Right forelimb (tissue), 1 donor: ENCODE data around the gene CYP11A1.
A peak's percentile ranks its signal among the peaks of the same experiment; 100 is the strongest.

Source experiments
- DNase-seq: peaks from one replicate; pipeline ENCODE4 v3.0.0-alpha.2; 2018

CYP11A1 gene

GRCh38 chr15:74295800-74296199, 71.6 kb downstream of the CYP11A1 start:
- DNase-seq, result no peak

GRCh38 chr15:74294010-74294409, 73.4 kb downstream of the CYP11A1 start:
- DNase-seq, result no peak

GRCh38 chr15:74293021-74293810, 74.2 kb downstream of the CYP11A1 start:
- no peak for DNase-seq

GRCh38 chr15:74291101-74292071, 76.1 kb downstream of the CYP11A1 start:
- DNase-seq, result peak; percentile 91

- no peak for DNase-seq
Measured at GRCh38 chr15:74290645-74291044, 76.8 kb downstream of the CYP11A1 start.

GRCh38 chr15:74289671-74290070, 77.8 kb downstream of the CYP11A1 start:
- no peak for DNase-seq
